ENCODE data around the gene PTPN13.

GRCh38 chr4:86675548-86675947 lies 81.4 kb downstream of the PTPN13 start:
- TF ChIP-seq CTCF (IDR thresholded peaks at IDR 0.05) (no peak), POLR2A (IDR thresholded peaks at IDR 0.05) (no peak), POLR2AphosphoS5 (IDR thresholded peaks at IDR 0.05) (no peak)
